Right kidney (tissue), 1 donor: Measurements from ENCODE around the gene ATP9A.
"Not testable (repeated sequence)": the region's sequence is repeated elsewhere in the genome, so short reads cannot be mapped to it uniquely, and the experiment has no call there.

Experiments
- DNase-seq: peaks from one replicate; pipeline ENCODE4 v3.0.0-alpha.2; 2016

The ATP9A gene

GRCh38 chr20:51752343-51752951 is 15.7 kb downstream of the ATP9A start:
- DNase-seq, result no peak

GRCh38 chr20:51750770-51751388 is 17.3 kb downstream of the ATP9A start:
- no peak for DNase-seq

GRCh38 chr20:51750037-51750769 is 18.0 kb downstream of the ATP9A start:
- DNase-seq, result no peak

- DNase-seq, result no peak
These were observed 18.5 kb downstream of the ATP9A start for GRCh38 chr20:51749674-51750036.

GRCh38 chr20:51747182-51747911 is 20.8 kb downstream of the ATP9A start:
- DNase-seq, result no peak

- no peak for DNase-seq
These were observed 22.4 kb downstream of the ATP9A start for GRCh38 chr20:51745804-51746203.

GRCh38 chr20:51740838-51741237 is 27.4 kb downstream of the ATP9A start:
- no peak for DNase-seq

- not testable (repeated sequence) for DNase-seq
These were observed 27.9 kb downstream of the ATP9A start for GRCh38 chr20:51740308-51740707.

GRCh38 chr20:51739722-51740249 is 28.4 kb downstream of the ATP9A start:
- no peak for DNase-seq

- no peak for DNase-seq
These were observed 29.2 kb downstream of the ATP9A start for GRCh38 chr20:51738877-51739447.

GRCh38 chr20:51738261-51738660 is 29.9 kb downstream of the ATP9A start:
- not testable (repeated sequence) for DNase-seq

GRCh38 chr20:51736947-51737346 is 31.2 kb downstream of the ATP9A start:
- DNase-seq, result no peak

- DNase-seq, result no peak
These were observed 32.2 kb downstream of the ATP9A start for GRCh38 chr20:51735728-51736600.

- no peak for DNase-seq
These were observed 33.1 kb downstream of the ATP9A start for GRCh38 chr20:51734876-51735720.

- DNase-seq, result no peak
These were observed 35.1 kb downstream of the ATP9A start for GRCh38 chr20:51733070-51733469.

- DNase-seq, result no peak
These were observed 35.9 kb downstream of the ATP9A start for GRCh38 chr20:51732096-51732791.

- DNase-seq, result no peak
These were observed 36.5 kb downstream of the ATP9A start for GRCh38 chr20:51731731-51732095.

- DNase-seq, result no peak
These were observed 38.4 kb downstream of the ATP9A start for GRCh38 chr20:51729771-51730170.

- DNase-seq, result no peak
These were observed 39.5 kb downstream of the ATP9A start for GRCh38 chr20:51728737-51729136.

- no peak for DNase-seq
These were observed 40.3 kb downstream of the ATP9A start for GRCh38 chr20:51727872-51728271.
